Vagina (tissue), 2 donors: ENCODE measurements around the gene KRTCAP3.

Source experiments
- CTCF ChIP-seq, 3 experiments: fragments of 450-650 bp in 2 of 3; fragments of 200-600 bp in 1 of 3; sonication (generic) in 1 of 3; IDR thresholded peaks; one replicate each; pipeline ENCODE4 v1.5.1; 2017 to 2019; ENCODE audit warnings: antibody characterized with exemption in 3 of 3, mild to moderate bottlenecking in 2 of 3, moderate library complexity in 2 of 3
- POLR2A ChIP-seq, 2 donors: fragments of 450-650 bp; IDR thresholded peaks; one replicate each; pipeline ENCODE4 v1.6.1; 2017; ENCODE audit warnings: antibody characterized with exemption in 2 of 2, mild to moderate bottlenecking in 2 of 2, moderate library complexity in 2 of 2

- TF ChIP-seq CTCF (IDR thresholded peaks at IDR 0.05): no peak
- TF ChIP-seq POLR2A (IDR thresholded peaks at IDR 0.05): no peak
Measured at GRCh38 chr2:27445155-27445554, 3.0 kb downstream of the KRTCAP3 start.
